HFFc6 (cell line): Measurements from ENCODE around the gene GPR158. TPM values are rescaled to one million over a fixed set of nuclear protein-coding genes. Genes with fewer than 3 reads are reported as not detected.

Experiments used
- DNase-seq: peaks from one replicate; pipeline ENCODE4 v3.0.0-alpha.2; 2018
- H3K27ac Mint-ChIP-seq: 2 replicates; pipeline ENCODE4 v1.8.0; 2020; ENCODE audit warnings: mild to moderate bottlenecking, mixed read lengths
- H3K27me3 Mint-ChIP-seq: 2 replicates; pipeline ENCODE4 v1.8.0; 2021; ENCODE audit warnings: mild to moderate bottlenecking, moderate library complexity, mixed read lengths; ENCODE audit not compliant: insufficient read depth
- H3K36me3 Mint-ChIP-seq: 2 replicates; pipeline ENCODE4 v1.8.0; 2021; ENCODE audit warnings: low read depth, mixed read lengths
- H3K4me1 Mint-ChIP-seq: 2 replicates; pipeline ENCODE4 v1.8.0; 2020; ENCODE audit warnings: low read depth, mixed read lengths
- H3K4me3 Mint-ChIP-seq: 2 replicates; pipeline ENCODE4 v1.8.0; 2020; ENCODE audit warnings: mild to moderate bottlenecking, moderate library complexity, mixed read lengths
- H3K9me3 Mint-ChIP-seq: 2 replicates; pipeline ENCODE4 v1.8.0; 2020; ENCODE audit warnings: mild to moderate bottlenecking, mixed read lengths
- CTCF ChIP-seq: fragments of 200-600 bp; sonication (generic); IDR thresholded peaks from 2 replicates; pipeline ENCODE4 v1.5.0; 2021; ENCODE audit warnings: antibody characterized with exemption, mild to moderate bottlenecking
- total RNA-seq, 6 experiments: library from RNA; stranded (reverse); fragmentation: NEBNext Ultra II Directional; extraction: Animal tissue kit (Norgen Biotek cat#: 25700); gene quantifications; 2 replicates in 1 of 6; 3 replicates in 5 of 6; pipeline ENCODE4 v1.2.3, GENCODE V29; 2021

GPR158 gene
- total RNA-seq, 6 experiments from 2014 or later = not detected

DNA sequence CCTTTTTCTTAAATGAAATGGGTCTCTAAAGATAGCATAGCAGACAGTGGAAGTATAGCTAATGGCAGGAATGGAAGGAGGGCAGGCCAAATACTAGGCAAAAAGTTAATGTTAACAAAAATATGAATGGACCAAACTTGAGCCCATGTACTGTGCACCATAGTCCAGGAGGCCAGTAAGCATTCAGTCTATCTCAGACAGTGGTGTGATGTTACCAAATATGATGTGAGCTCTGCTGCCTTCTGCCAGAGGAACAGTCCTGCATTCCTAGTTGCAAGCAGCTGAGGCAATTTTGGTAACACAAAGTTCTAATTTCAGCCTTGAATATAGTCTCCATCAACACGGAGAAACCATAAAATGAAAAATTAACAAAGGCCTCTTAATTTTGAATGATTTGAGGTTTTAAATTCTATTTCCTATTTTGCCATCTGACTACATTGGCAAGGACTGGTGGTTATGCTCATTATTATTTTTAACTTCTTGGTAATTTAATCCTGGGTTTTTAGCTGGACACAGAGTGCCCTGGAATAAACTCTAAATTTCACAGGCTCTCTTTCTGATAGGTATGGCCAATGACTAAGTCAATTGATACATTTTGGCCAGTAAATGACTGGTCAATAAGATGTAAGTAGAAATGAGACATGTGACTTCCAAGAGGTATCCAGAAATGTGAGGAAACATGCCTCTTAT, 442.2 kb downstream of the GPR158 start:
- Mint-ChIP-seq H3K4me1 (no peaks in the 10 kb centered on the region), H3K36me3 (0 out of 2 replicates have a peak, but pooled peaks cover 5% of the 10 kb centered on the region), H3K27me3 (no peaks in the 10 kb centered on the region), H3K27ac (no peak overlapping the region), H3K4me3 (no peak overlapping the region), H3K9me3 (peaks cover 77% of the 10 kb centered on the region)
- DNase-seq = no peak
- no peak for TF ChIP-seq CTCF

GRCh38 chr10:25627606-25628005, 452.8 kb downstream of the GPR158 start:
- Mint-ChIP-seq H3K4me1 (no peaks in the 10 kb centered on the region), H3K27ac (no peak overlapping the region), H3K27me3 (no peaks in the 10 kb centered on the region), H3K4me3 (no peak overlapping the region), H3K36me3 (no peaks in the 10 kb centered on the region), H3K9me3 (peaks cover 59% of the 10 kb centered on the region)
- no peak for DNase-seq
- TF ChIP-seq CTCF = no peak

GRCh38 chr10:25629333-25629732, 454.5 kb downstream of the GPR158 start:
- H3K4me1 Mint-ChIP-seq = no peaks in the 10 kb centered on the region
- no peak overlapping the region for H3K27ac Mint-ChIP-seq
- no peaks in the 10 kb centered on the region for H3K36me3 Mint-ChIP-seq
- no peak for TF ChIP-seq CTCF
- H3K4me3 Mint-ChIP-seq = no peak overlapping the region
- no peak for DNase-seq
- H3K9me3 Mint-ChIP-seq = peaks cover 59% of the 10 kb centered on the region
- H3K27me3 Mint-ChIP-seq = no peaks in the 10 kb centered on the region

GRCh38 chr10:25631471-25631870, 456.7 kb downstream of the GPR158 start:
- Mint-ChIP-seq H3K36me3 (no peaks in the 10 kb centered on the region), H3K4me1 (no peaks in the 10 kb centered on the region), H3K4me3 (no peak overlapping the region), H3K27ac (no peak overlapping the region), H3K9me3 (peaks cover 50% of the 10 kb centered on the region), H3K27me3 (no peaks in the 10 kb centered on the region)
- no peak for DNase-seq
- no peak for TF ChIP-seq CTCF

DNA sequence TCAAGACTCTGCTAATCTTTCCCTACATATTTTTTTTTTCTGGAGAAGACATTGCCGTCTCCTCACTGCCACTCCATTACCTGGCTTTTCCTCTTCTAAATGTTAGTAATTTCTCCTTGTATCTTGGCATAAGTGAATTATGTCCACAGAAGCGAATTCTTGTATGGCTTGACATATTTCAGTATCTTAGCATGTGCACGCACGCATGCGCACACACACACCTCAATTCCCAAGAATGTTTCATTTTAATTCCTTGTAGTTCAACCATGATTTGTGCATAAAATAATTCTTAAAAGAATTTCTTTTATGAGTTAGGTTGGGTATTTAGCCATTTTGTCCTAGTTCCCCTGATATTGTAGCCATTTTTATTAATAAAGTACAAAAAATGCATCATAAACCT, 458.0 kb downstream of the GPR158 start:
- TF ChIP-seq CTCF = no peak
- Mint-ChIP-seq H3K4me3 (no peak overlapping the region), H3K4me1 (no peaks in the 10 kb centered on the region)

DNA sequence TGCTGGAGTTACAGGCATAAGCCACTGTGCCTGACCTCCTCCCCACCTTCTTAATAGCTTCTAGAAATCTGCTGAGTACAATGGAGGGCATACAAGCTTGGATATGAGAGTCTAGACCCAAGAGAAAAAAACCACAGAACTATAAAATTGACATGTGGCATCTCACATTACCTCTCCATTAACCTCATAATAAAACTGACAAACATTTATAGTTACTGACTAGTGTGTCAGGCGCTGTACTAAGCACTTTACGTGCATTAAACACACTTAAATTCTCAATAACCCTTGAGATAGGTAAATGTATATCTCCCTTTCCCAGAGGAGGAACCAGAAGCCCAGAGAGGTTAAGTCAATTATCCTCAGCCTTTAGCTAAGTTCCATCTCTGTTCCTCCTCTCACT, 458.7 kb downstream of the GPR158 start:
- H3K9me3 Mint-ChIP-seq = peaks cover 62% of the 10 kb centered on the region
- H3K4me3 Mint-ChIP-seq = no peak overlapping the region
- DNase-seq = no peak
- H3K4me1 Mint-ChIP-seq = no peaks in the 10 kb centered on the region
- no peak overlapping the region for H3K27ac Mint-ChIP-seq
- no peak for TF ChIP-seq CTCF
- H3K36me3 Mint-ChIP-seq = no peaks in the 10 kb centered on the region
- H3K27me3 Mint-ChIP-seq = no peaks in the 10 kb centered on the region

More for the DNA sequence above, 458.0 kb downstream of the GPR158 start:
- peaks cover 60% of the 10 kb centered on the region for H3K9me3 Mint-ChIP-seq
- no peaks in the 10 kb centered on the region for H3K27me3 Mint-ChIP-seq
- no peak overlapping the region for H3K27ac Mint-ChIP-seq
- no peaks in the 10 kb centered on the region for H3K36me3 Mint-ChIP-seq
- DNase-seq = no peak
